ENCODE data around the gene PUS1. TPM values are rescaled to one million over a fixed set of nuclear protein-coding genes. Genes with fewer than 3 reads are reported as not detected.

PUS1 gene
- total RNA-seq, 1 experiment from 2014 or later: 77.3 TPM

DNA sequence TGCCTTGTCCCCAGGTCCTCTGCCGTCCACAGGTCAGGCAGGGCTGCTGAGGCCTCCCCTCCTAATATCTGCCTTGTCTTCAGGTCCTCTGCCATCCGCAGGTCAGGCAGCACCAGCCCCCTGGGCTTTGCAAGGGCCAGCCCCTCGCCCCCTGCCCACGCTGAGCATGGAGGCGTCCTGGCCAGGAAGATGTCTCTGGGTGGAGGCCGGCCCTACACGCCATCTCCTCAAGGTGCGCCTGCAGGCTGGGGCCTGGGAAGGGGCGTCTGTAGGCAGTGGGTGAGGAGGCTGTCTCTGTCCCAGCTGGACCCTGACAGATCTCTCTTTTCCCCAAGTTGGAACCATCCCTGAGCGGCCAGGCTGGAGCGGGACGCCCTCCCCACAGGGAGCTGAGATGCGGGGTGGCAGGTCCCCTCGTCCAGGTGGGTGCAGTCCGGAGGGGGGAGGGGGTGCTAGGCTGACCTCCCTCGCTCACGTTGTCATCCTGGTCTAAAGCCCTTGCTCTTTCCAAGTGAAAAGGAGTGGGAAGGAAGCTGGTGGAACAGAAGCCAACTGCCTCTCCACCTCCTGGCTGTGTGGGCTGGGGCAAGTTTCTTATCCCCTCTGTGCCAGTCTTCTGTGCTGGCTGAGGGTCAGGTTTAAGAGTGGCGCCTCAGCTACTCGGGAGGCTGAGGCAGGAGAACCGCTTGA is 13.9 kb upstream of the PUS1 start:
- ChIA-PET RAD21 (ENCODE audit: low non-redundant PET in 1 of 2, low total read pairs in 2 of 2, uncharacterized antibody in 2 of 2, unreplicated experiment in 2 of 2) (no interaction called here), CTCF (no interaction called here), POLR2A (no interaction called here)
- no TSS peak for BruUV-seq (replicated peaks)
- Histone ChIP-seq H3K36me3 (ENCODE audit: control insufficient read depth in 1 of 2, insufficient read depth in 2 of 2, low read length in 2 of 2) (peaks cover 0 to 10% of the 10 kb centered on the region in 2 experiments; a peak in 2 of 4 replicates), H4K20me1 (ENCODE audit: insufficient read depth) (no peaks in the 10 kb centered on the region), H3K9me3 (ENCODE audit: control insufficient read depth in 1 of 2, insufficient read depth in 1 of 2, low read depth in 1 of 2, low read length in 2 of 2) (no peaks in the 10 kb centered on the region), H3K4me1 (ENCODE audit: control insufficient read depth in 1 of 2, insufficient read depth in 2 of 2, low read length in 2 of 2) (peaks cover 12 to 14% of the 10 kb centered on the region in 2 experiments), H3K4me2 (ENCODE audit: low read length) (no peak overlapping the region), H3K79me2 (ENCODE audit: insufficient read depth, low read length) (no peaks in the 10 kb centered on the region), H2AFZ (ENCODE audit: low read depth, low read length, poor library complexity, severe bottlenecking) (no peak overlapping the region), H3K9me2 (ENCODE audit: insufficient read depth) (no peaks in the 10 kb centered on the region), H3K9ac (ENCODE audit: low read length) (no peak overlapping the region), H3K27me3 (ENCODE audit: insufficient read depth, low read length) (no peaks in the 10 kb centered on the region), H3K4me3 (replicated peaks in 1 of 2; ENCODE audit: low read depth in 1 of 2, low read length in 2 of 2) (no peak overlapping the region), H3K27ac (ENCODE audit: low read depth, low read length) (no peak overlapping the region)
- intact Hi-C loops (cut with micrococcal nuclease): no loop called here
- no peak for ATAC-seq
- no peak for DNase-seq (ENCODE audit: low read depth, low spot score)
- TF ChIP-seq, protein P1, sequence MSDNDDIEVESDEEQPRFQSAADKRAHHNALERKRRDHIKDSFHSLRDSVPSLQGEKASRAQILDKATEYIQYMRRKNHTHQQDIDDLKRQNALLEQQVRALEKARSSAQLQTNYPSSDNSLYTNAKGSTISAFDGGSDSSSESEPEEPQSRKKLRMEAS (IDR thresholded peaks at IDR 0.05): no peak
- TF ChIP-seq EGR1 (IDR thresholded peaks at IDR 0.05; ENCODE audit: low read depth): no peak
- no peak for TF ChIP-seq POLR2AphosphoS5 (IDR thresholded peaks at IDR 0.05; ENCODE audit: low read depth, low read length)
- no peak for TF ChIP-seq SRF (IDR thresholded peaks at IDR 0.05; ENCODE audit: low read depth)
- no peak for TF ChIP-seq RAD21 (IDR thresholded peaks at IDR 0.05; ENCODE audit: low read depth)
- no peak for TF ChIP-seq JUND (IDR thresholded peaks at IDR 0.05)
- TF ChIP-seq ELF1 (IDR thresholded peaks at IDR 0.05; ENCODE audit: borderline replicate concordance, low read depth): no peak
- TF ChIP-seq FOSL1 (IDR thresholded peaks at IDR 0.05; ENCODE audit: low read depth): no peak

DNA sequence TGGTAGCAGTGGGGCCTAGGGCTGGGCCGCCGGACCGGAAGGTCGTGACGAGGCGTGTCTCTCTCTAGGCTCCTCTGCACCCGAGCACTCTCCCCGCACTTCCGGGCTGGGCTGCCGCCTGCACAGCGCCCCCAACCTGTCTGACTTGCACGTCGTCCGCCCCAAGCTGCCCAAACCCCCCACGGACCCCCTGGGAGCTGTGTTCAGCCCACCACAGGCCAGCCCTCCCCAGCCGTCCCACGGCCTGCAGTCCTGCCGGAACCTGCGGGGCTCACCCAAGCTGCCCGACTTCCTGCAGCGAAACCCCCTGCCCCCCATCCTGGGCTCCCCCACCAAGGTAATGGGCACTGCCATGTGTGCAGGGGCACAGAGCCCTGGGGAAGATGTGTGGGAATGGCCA is 13.3 kb upstream of the PUS1 start:
- Histone ChIP-seq H3K4me3 (replicated peaks in 1 of 2; ENCODE audit: low read depth in 1 of 2, low read length in 2 of 2) (no peak overlapping the region), H4K20me1 (ENCODE audit: insufficient read depth) (no peaks in the 10 kb centered on the region), H3K9ac (ENCODE audit: low read length) (no peak overlapping the region), H3K4me1 (ENCODE audit: control insufficient read depth in 1 of 2, insufficient read depth in 2 of 2, low read length in 2 of 2) (peaks cover 12 to 14% of the 10 kb centered on the region in 2 experiments), H3K27me3 (ENCODE audit: insufficient read depth, low read length) (no peaks in the 10 kb centered on the region), H3K27ac (ENCODE audit: low read depth, low read length) (no peak overlapping the region), H3K9me2 (ENCODE audit: insufficient read depth) (no peaks in the 10 kb centered on the region), H2AFZ (ENCODE audit: low read depth, low read length, poor library complexity, severe bottlenecking) (no peak overlapping the region), H3K9me3 (ENCODE audit: control insufficient read depth in 1 of 2, insufficient read depth in 1 of 2, low read depth in 1 of 2, low read length in 2 of 2) (no peaks in the 10 kb centered on the region), H3K4me2 (ENCODE audit: low read length) (no peak overlapping the region), H3K36me3 (ENCODE audit: control insufficient read depth in 1 of 2, insufficient read depth in 2 of 2, low read length in 2 of 2) (peaks cover 0 to 10% of the 10 kb centered on the region in 2 experiments; a peak in 2 of 4 replicates), H3K79me2 (ENCODE audit: insufficient read depth, low read length) (no peaks in the 10 kb centered on the region)
- ChIA-PET RAD21 (ENCODE audit: low non-redundant PET in 1 of 2, low total read pairs in 2 of 2, uncharacterized antibody in 2 of 2, unreplicated experiment in 2 of 2) (no interaction called here), CTCF (no interaction called here), POLR2A (no interaction called here)
- no TSS peak for BruUV-seq (replicated peaks)
- intact Hi-C loops (cut with micrococcal nuclease): no loop called here
- ATAC-seq: no peak
- no peak for DNase-seq (ENCODE audit: low read depth, low spot score)
- TF ChIP-seq ZFX (IDR thresholded peaks at IDR 0.05) (no peak), ZBTB33 (IDR thresholded peaks at IDR 0.05; ENCODE audit: extremely low read depth, insufficient replicate concordance, low read length) (no peak), FOSL1 (IDR thresholded peaks at IDR 0.05; ENCODE audit: low read depth) (no peak), CEBPB (IDR thresholded peaks at IDR 0.05; ENCODE audit: low read depth) (no peak), ZNF274 (IDR thresholded peaks at IDR 0.05; ENCODE audit: low read depth, low read length) (no peak), RAD21 (IDR thresholded peaks at IDR 0.05; ENCODE audit: low read depth) (no peak), EGR1 (IDR thresholded peaks at IDR 0.05; ENCODE audit: low read depth) (no peak), TCF7L2 (IDR thresholded peaks at IDR 0.05; ENCODE audit: borderline replicate concordance, extremely low read depth, insufficient read depth, insufficient read length) (no peak), SRF (IDR thresholded peaks at IDR 0.05; ENCODE audit: low read depth) (no peak), POLR2AphosphoS5 (IDR thresholded peaks at IDR 0.05; ENCODE audit: low read depth, low read length) (no peak), JUND (IDR thresholded peaks at IDR 0.05) (no peak), CBX3 (IDR thresholded peaks at IDR 0.05; ENCODE audit: low read depth) (no peak), SIN3A (IDR thresholded peaks at IDR 0.05; ENCODE audit: low read depth) (no peak)
- TF ChIP-seq, protein P2, sequence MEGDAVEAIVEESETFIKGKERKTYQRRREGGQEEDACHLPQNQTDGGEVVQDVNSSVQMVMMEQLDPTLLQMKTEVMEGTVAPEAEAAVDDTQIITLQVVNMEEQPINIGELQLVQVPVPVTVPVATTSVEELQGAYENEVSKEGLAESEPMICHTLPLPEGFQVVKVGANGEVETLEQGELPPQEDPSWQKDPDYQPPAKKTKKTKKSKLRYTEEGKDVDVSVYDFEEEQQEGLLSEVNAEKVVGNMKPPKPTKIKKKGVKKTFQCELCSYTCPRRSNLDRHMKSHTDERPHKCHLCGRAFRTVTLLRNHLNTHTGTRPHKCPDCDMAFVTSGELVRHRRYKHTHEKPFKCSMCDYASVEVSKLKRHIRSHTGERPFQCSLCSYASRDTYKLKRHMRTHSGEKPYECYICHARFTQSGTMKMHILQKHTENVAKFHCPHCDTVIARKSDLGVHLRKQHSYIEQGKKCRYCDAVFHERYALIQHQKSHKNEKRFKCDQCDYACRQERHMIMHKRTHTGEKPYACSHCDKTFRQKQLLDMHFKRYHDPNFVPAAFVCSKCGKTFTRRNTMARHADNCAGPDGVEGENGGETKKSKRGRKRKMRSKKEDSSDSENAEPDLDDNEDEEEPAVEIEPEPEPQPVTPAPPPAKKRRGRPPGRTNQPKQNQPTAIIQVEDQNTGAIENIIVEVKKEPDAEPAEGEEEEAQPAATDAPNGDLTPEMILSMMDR (IDR thresholded peaks at IDR 0.05 in 2 of 3, conservative IDR thresholded peaks at IDR 0.05 in 1 of 3; ENCODE audit: borderline replicate concordance in 1 of 3, insufficient read depth in 1 of 3, low read depth in 2 of 3, low read length in 2 of 3): no peak
- TF ChIP-seq, protein P3, sequence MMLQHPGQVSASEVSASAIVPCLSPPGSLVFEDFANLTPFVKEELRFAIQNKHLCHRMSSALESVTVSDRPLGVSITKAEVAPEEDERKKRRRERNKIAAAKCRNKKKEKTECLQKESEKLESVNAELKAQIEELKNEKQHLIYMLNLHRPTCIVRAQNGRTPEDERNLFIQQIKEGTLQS (IDR thresholded peaks at IDR 0.05): no peak

Data from HCT116 (cell line).